OCI-LY7 (cell line): ENCODE data around the gene CAPRIN1. TPM values are rescaled to one million over a fixed set of nuclear protein-coding genes. Genes with fewer than 3 reads are reported as not detected.
A peak's percentile ranks its signal among the peaks of the same experiment; 100 is the strongest.
"Not testable (repeated sequence)": the region's sequence is repeated elsewhere in the genome, so short reads cannot be mapped to it uniquely, and the experiment has no call there.

Experiments used
- BruUV-seq: library from RNA; stranded (reverse); fragments of 400-500 nt; replicated peaks from 2 replicates; lab custom pipeline; 2021; lab: Mats Ljungman, UMichigan
- CTCF ChIA-PET: fragments of 300-600 bp; sonication (Branson Sonifier 250); formaldehyde crosslinking; loops from one replicate; lab custom pipeline; 2022; ENCODE audit warnings: antibody characterized with exemption; ENCODE audit not compliant: unreplicated experiment; lab: Charles Lee
- POLR2A ChIA-PET: fragments of 300-600 bp; sonication (Branson Sonifier 250); formaldehyde crosslinking; loops from one replicate; lab custom pipeline; 2022; ENCODE audit warnings: antibody characterized with exemption; lab: Charles Lee
- DNase-seq: peaks from one replicate; pipeline ENCODE4 v3.0.0-alpha.2; 2015; ENCODE audit warnings: low spot score
- H2AFZ ChIP-seq: fragments of 200-600 bp; sonication (generic), shearing (Covaris generic); 2 replicates; pipeline ENCODE4 v1.6.1; 2014; ENCODE audit warnings: mild to moderate bottlenecking, antibody characterized with exemption, low read length, moderate library complexity
- H3K27ac ChIP-seq: fragments of 200-600 bp; sonication (generic); 2 replicates; pipeline ENCODE4 v1.5.1; 2014; ENCODE audit warnings: mixed run types, low read depth, mild to moderate bottlenecking, moderate library complexity, low read length, inconsistent platforms; ENCODE audit not compliant: poor library complexity, severe bottlenecking
- H3K36me3 ChIP-seq: fragments of 200-600 bp; sonication (generic); 2 replicates; pipeline ENCODE4 v1.6.1; 2014; ENCODE audit warnings: mild to moderate bottlenecking, antibody characterized with exemption, low read length, moderate library complexity, mixed read lengths; ENCODE audit not compliant: insufficient read depth
- H3K4me1 ChIP-seq: fragments of 200-600 bp; sonication (generic); 2 replicates; pipeline ENCODE4 v1.5.1; 2014; ENCODE audit warnings: mild to moderate bottlenecking, low read length; ENCODE audit not compliant: insufficient read depth, poor library complexity, severe bottlenecking
- H3K4me2 ChIP-seq: fragments of 200-600 bp; sonication (generic); 2 replicates; pipeline ENCODE4 v1.6.1; 2014; ENCODE audit warnings: mild to moderate bottlenecking, low read length
- H3K4me3 ChIP-seq: fragments of 200-600 bp; sonication (generic); 2 replicates; pipeline ENCODE4 v1.5.1; 2014; ENCODE audit warnings: mild to moderate bottlenecking, low read depth, low read length; ENCODE audit not compliant: poor library complexity, severe bottlenecking
- H3K79me2 ChIP-seq: fragments of 200-600 bp; sonication (generic); 2 replicates; pipeline ENCODE4 v1.6.1; 2016; ENCODE audit warnings: low read depth, mild to moderate bottlenecking, low read length, moderate library complexity, mixed read lengths; ENCODE audit not compliant: insufficient read depth
- H3K9me2 ChIP-seq: fragments of 200-600 bp; sonication (generic); 2 replicates; pipeline ENCODE4 v1.6.1; 2016; ENCODE audit warnings: mild to moderate bottlenecking, low read length, mixed read lengths; ENCODE audit not compliant: insufficient read depth
- H3K9me3 ChIP-seq: fragments of 200-600 bp; sonication (generic); 2 replicates; pipeline ENCODE4 v1.6.1; 2014; ENCODE audit warnings: mild to moderate bottlenecking, mixed run types, low read length, mixed read lengths
- H4K20me1 ChIP-seq: fragments of 200-600 bp; sonication (generic); 2 replicates; pipeline ENCODE4 v1.6.1; 2014; ENCODE audit warnings: mild to moderate bottlenecking, antibody characterized with exemption, low read length, moderate library complexity, mixed read lengths; ENCODE audit not compliant: insufficient read depth
- CTCF ChIP-seq: fragments of 200-600 bp; sonication (generic); conservative IDR thresholded peaks from 2 replicates; pipeline ENCODE4 v1.5.1; 2014; ENCODE audit warnings: mild to moderate bottlenecking, antibody characterized with exemption, low read length, moderate library complexity, mixed read lengths
- EZH2phosphoT487 ChIP-seq: fragments of 200-600 bp; sonication (generic); IDR thresholded peaks from 2 replicates; pipeline ENCODE4 v1.6.1; 2018; ENCODE audit warnings: low read depth, borderline replicate concordance, mild to moderate bottlenecking, mixed run types, antibody characterized with exemption, low read length, moderate library complexity, mixed read lengths
- intact Hi-C: fragments of 100-400 bp; cut with micrococcal nuclease; formaldehyde crosslinking; loops from one replicate; pipeline ENCODE4 v1.10.0; 2022; ENCODE audit not compliant: unreplicated experiment
- total RNA-seq, 2 experiments: library from RNA; depleted of rRNA in 1 of 2; stranded (reverse); fragments of >200 nt in 1 of 2; shearing (Covaris generic) in 1 of 2; gene quantifications; 2 replicates each; pipeline ENCODE4 v1.2.3, GENCODE V29; 2014 to 2022

The CAPRIN1 gene
- total RNA-seq, 2 experiments from 2014 or later = 259 to 286 TPM

- Histone ChIP-seq H3K36me3 (peaks cover 92% of the 10 kb centered on the region), H3K9me3 (no peaks in the 10 kb centered on the region; the same call in 1 of the 2 replicates), H3K27ac (no peak overlapping the region), H3K4me2 (peak overlapping the region; percentile 8; the same call in 1 of the 2 replicates), H3K9me2 (no peaks in the 10 kb centered on the region), H4K20me1 (peaks cover 74% of the 10 kb centered on the region), H3K79me2 (peaks cover 100% of the 10 kb centered on the region), H2AFZ (no peak overlapping the region), H3K4me1 (peaks cover 49% of the 10 kb centered on the region), H3K4me3 (no peak overlapping the region)
- BruUV-seq = no TSS peak
- ChIA-PET CTCF (interaction anchor here (1.1 kb wide), 2 partner anchors 12 to 13 kb away, joined by 3 to 16 read pairs; no protein-coding TSS in a partner anchor), POLR2A (interaction anchor here (0.6 to 3.1 kb wide), 7 partner anchors 8 to 144 kb away, joined by 3 to 18 read pairs (median 5); partner anchors contain the start of gene NAT10)
- DNase-seq = no peak
- TF ChIP-seq EZH2phosphoT487 = no peak
- no peak; the same call in 1 of the 2 replicates for TF ChIP-seq CTCF
- intact Hi-C loops = loop anchor here (2.0 kb wide), 1 partner anchor 13 kb away; no protein-coding TSS in a partner anchor
These were observed 14.1 kb downstream of the CAPRIN1 start for GRCh38 chr11:34065505-34066203.

GRCh38 chr11:34066766-34067165 is 15.2 kb downstream of the CAPRIN1 start:
- H3K27ac ChIP-seq = peak overlapping the region; percentile 29

GRCh38 chr11:34067383-34068065 is 16.0 kb downstream of the CAPRIN1 start:
- no peak for TF ChIP-seq CTCF
- no peak for TF ChIP-seq EZH2phosphoT487
- peak overlapping the region; percentile 29 for H3K27ac ChIP-seq
- intact Hi-C loops = loop anchor here (2.0 kb wide), 1 partner anchor 15 kb away; no protein-coding TSS in a partner anchor
- H3K36me3 ChIP-seq = peaks cover 93% of the 10 kb centered on the region
- no peaks in the 10 kb centered on the region for H3K9me2 ChIP-seq
- ChIA-PET CTCF (interaction anchor here (1.1 kb wide), 1 partner anchor 10 kb away, joined by 4 read pairs; no protein-coding TSS in a partner anchor), POLR2A (interaction anchor here (0.6 to 2.9 kb wide), 8 partner anchors 10 to 994 kb away, joined by 3 to 18 read pairs (median 5); no protein-coding TSS in a partner anchor)
- no TSS peak for BruUV-seq
- peak overlapping the region; percentile 60 for H3K4me2 ChIP-seq
- H3K79me2 ChIP-seq = peaks cover 100% of the 10 kb centered on the region
- DNase-seq = peak; percentile 42
- H3K4me3 ChIP-seq = peak overlapping the region; percentile 24
- H4K20me1 ChIP-seq = peaks cover 77% of the 10 kb centered on the region
- H3K9me3 ChIP-seq = no peaks in the 10 kb centered on the region; the same call in 1 of the 2 replicates
- no peak overlapping the region for H2AFZ ChIP-seq
- peaks cover 49% of the 10 kb centered on the region for H3K4me1 ChIP-seq

More at GRCh38 chr11:34066766-34067165, 15.2 kb downstream of the CAPRIN1 start:
- Histone ChIP-seq H3K4me1 (peaks cover 49% of the 10 kb centered on the region), H3K79me2 (peaks cover 100% of the 10 kb centered on the region), H4K20me1 (peaks cover 74% of the 10 kb centered on the region), H3K4me2 (peak overlapping the region; percentile 60), H3K36me3 (peaks cover 92% of the 10 kb centered on the region)
- H3K4me3 ChIP-seq, H3K9me3 ChIP-seq, H3K9me2 ChIP-seq, CTCF ChIA-PET, BruUV-seq, DNase-seq, H2AFZ ChIP-seq: not testable (repeated sequence)
- POLR2A ChIA-PET = interaction anchor here (0.6 to 2.9 kb wide), 8 partner anchors 9 to 994 kb away, joined by 3 to 18 read pairs (median 5); no protein-coding TSS in a partner anchor
- intact Hi-C loops = loop anchor here (2.0 kb wide), 1 partner anchor 14 kb away; no protein-coding TSS in a partner anchor
